GM12878 (cell line): ENCODE measurements around the gene COG1. TPM values are rescaled to one million over a fixed set of nuclear protein-coding genes. Genes with fewer than 3 reads are reported as not detected.
A peak's percentile ranks its signal among the peaks of the same experiment; 100 is the strongest.

Source experiments
- ATAC-seq: fragments of 200-7000 bp; cut with Tn5 transposase; 3 replicates; pipeline ENCODE4 v1.9.1; 2020; ENCODE audit warnings: mild to moderate bottlenecking, moderate library complexity
- BruUV-seq: library from RNA; stranded (reverse); fragments of 400-500 nt; replicated peaks from 2 replicates; lab custom pipeline; 2021; lab: Mats Ljungman, UMichigan
- CTCF ChIA-PET: fragments of 300-600 bp; sonication (Branson Sonifier 250); formaldehyde crosslinking; extraction: SDS; loops from one replicate; lab custom pipeline; 2021; ENCODE audit warnings: inconsistent platforms; lab: Yijun Ruan, JAX
- POLR2A ChIA-PET: fragments of 350-600 bp; formaldehyde crosslinking; extraction: SDS; loops from one replicate; lab custom pipeline; 2021; ENCODE audit warnings: inconsistent platforms; lab: Charles Lee
- RAD21 ChIA-PET: fragments of 300-600 bp; sonication (Branson Sonifier 250); formaldehyde crosslinking; loops from one replicate; lab custom pipeline; 2023; ENCODE audit warnings: antibody characterized with exemption; ENCODE audit not compliant: unreplicated experiment; lab: Charles Lee
- SMC1A ChIA-PET: fragments of 300-600 bp; sonication (Branson Sonifier 250); formaldehyde crosslinking; loops from one replicate; lab custom pipeline; 2023; ENCODE audit not compliant: unreplicated experiment, uncharacterized antibody; lab: Charles Lee
- DNase-seq: peaks from one replicate; pipeline ENCODE4 v3.0.0-alpha.2; 2011; ENCODE audit warnings: low read depth, low spot score
- FAIRE-seq: peaks from 3 replicates; lab custom pipeline; 2011; peaks lifted over from hg19 to GRCh38; lab: Jason Lieb, UNC
- H2AFZ ChIP-seq: 2 replicates; pipeline ENCODE4 v1.6.0; 2011; ENCODE audit warnings: low read depth, low read length, control low read depth; ENCODE audit not compliant: control insufficient read depth
- H3K27ac ChIP-seq: 2 replicates; pipeline ENCODE4 v1.5.1; 2011; ENCODE audit warnings: control low read depth; ENCODE audit not compliant: control insufficient read depth, insufficient read depth
- H3K27me3 ChIP-seq, 2 experiments: replicated peaks in 1 of 2; 2 replicates each; pipeline versions ENCODE4 v1.6.0 to v1.6.1; 2011; ENCODE audit warnings: low read length in 1 of 2; ENCODE audit not compliant: control insufficient read depth in 2 of 2, insufficient read depth in 2 of 2
- H3K36me3 ChIP-seq, 2 experiments: 2 replicates each; pipeline ENCODE4 v1.5.1; 2011; ENCODE audit warnings: low read length in 1 of 2; ENCODE audit not compliant: control insufficient read depth in 2 of 2, insufficient read depth in 2 of 2
- H3K4me1 ChIP-seq: 2 replicates; pipeline ENCODE4 v1.6.1; 2011; ENCODE audit warnings: mild to moderate bottlenecking, low read length, moderate library complexity, mixed read lengths; ENCODE audit not compliant: control insufficient read depth, insufficient read depth
- H3K4me2 ChIP-seq: 2 replicates; pipeline ENCODE4 v1.6.0; 2011; ENCODE audit warnings: control low read depth; ENCODE audit not compliant: control insufficient read depth, insufficient read depth
- H3K4me3 ChIP-seq: fragments of 200-600 bp; sonication (generic); 2 replicates; pipeline ENCODE4 v1.5.1; 2016
- H3K79me2 ChIP-seq: 2 replicates; pipeline ENCODE4 v1.6.0; 2011; ENCODE audit warnings: low read length; ENCODE audit not compliant: control insufficient read depth, insufficient read depth
- H3K9ac ChIP-seq: 2 replicates; pipeline ENCODE4 v1.8.0; 2011; ENCODE audit warnings: low read length, control low read depth, mixed read lengths; ENCODE audit not compliant: control insufficient read depth, insufficient read depth
- H3K9me3 ChIP-seq: replicated peaks from 3 replicates; pipeline ENCODE4 v1.5.1; 2011; ENCODE audit warnings: mild to moderate bottlenecking, low read length; ENCODE audit not compliant: control insufficient read depth, insufficient read depth
- H4K20me1 ChIP-seq: 2 replicates; pipeline ENCODE4 v1.6.0; 2011; ENCODE audit not compliant: control insufficient read depth, insufficient read depth
- BHLHE40 ChIP-seq, 2 experiments: fragments of 450-650 bp in 1 of 2; IDR thresholded peaks; 2 replicates each; pipeline ENCODE4 v1.6.1; 2011 to 2017; ENCODE audit warnings: low read depth in 2 of 2, borderline replicate concordance in 1 of 2, improper control_type of control experiment in 1 of 2, low read length in 1 of 2, mild to moderate bottlenecking in 1 of 2
- FOS ChIP-seq: IDR thresholded peaks from 3 replicates; pipeline ENCODE4 v1.6.1; 2011; ENCODE audit warnings: borderline replicate concordance; ENCODE audit not compliant: insufficient read length; ENCODE audit errors: extremely low read depth
- IKZF1 ChIP-seq: fragments of 450-650 bp; conservative IDR thresholded peaks from 2 replicates; pipeline ENCODE4 v1.6.1; 2017; ENCODE audit warnings: antibody characterized with exemption, mild to moderate bottlenecking
- MTA2 ChIP-seq: fragments of 450-650 bp; IDR thresholded peaks from 2 replicates; pipeline ENCODE4 v1.6.1; 2016; ENCODE audit warnings: low read depth, mild to moderate bottlenecking, moderate library complexity
- NR2C1 ChIP-seq: fragments of 450-650 bp; IDR thresholded peaks from 2 replicates; pipeline ENCODE4 v1.6.1; 2017; ENCODE audit warnings: antibody characterized with exemption, mild to moderate bottlenecking, moderate library complexity
- PAX5 ChIP-seq: IDR thresholded peaks from 2 replicates; pipeline ENCODE4 v1.6.1; 2011; ENCODE audit warnings: low read depth, low read length, borderline replicate concordance
- YBX1 ChIP-seq: fragments of 450-650 bp; IDR thresholded peaks from 2 replicates; pipeline ENCODE4 v1.6.1; 2016; ENCODE audit warnings: antibody characterized with exemption
- WGBS: methylation state at CpG from one replicate; pipeline ENCODE4 v1.1.6; 2016; ENCODE audit warnings: low lambda C conversion rate; ENCODE audit not compliant: insufficient replicate concordance, insufficient coverage; ENCODE audit errors: missing lambda C conversion rate; 5-methylcytosine and 5-hydroxymethylcytosine counted together
- in situ Hi-C: fragments of 300-500 bp; cut with MboI; formaldehyde crosslinking; loops from 9 replicates; pipeline ENCODE4 v1.14.3; 2018; ENCODE audit warnings: mixed read lengths
- intact Hi-C: fragments of 100-400 bp; cut with micrococcal nuclease; formaldehyde crosslinking; loops from one replicate; pipeline ENCODE4 v1.14.2; 2022; ENCODE audit not compliant: unreplicated experiment
- polyA plus RNA-seq, 11 experiments: library from polyadenylated mRNA; depleted of rRNA in 4 of 11; unstranded in 6 of 11; stranded (reverse) in 5 of 11; fragments of >200 nt; fragmentation: Nextera tagmentation in 4 of 11; fragmentation: Illumina TruSeq in 1 of 11; extraction: Ambion mirVana in 4 of 11; extraction: Trizol in 1 of 11; gene quantifications; 1 replicate in 1 of 11; 2 replicates in 10 of 11; pipeline versions ENCODE4 v1.2.1 to v1.2.3, GENCODE V29; 2011 to 2016; ENCODE audit warnings: inconsistent platforms in 2 of 11, missing spikeins in 2 of 11, low read depth in 1 of 11
- total RNA-seq, 4 experiments: library from RNA; depleted of rRNA in 3 of 4; stranded (reverse); fragments of >200 nt in 3 of 4; fragmentation: Illumina TruSeq in 1 of 4; extraction: Trizol in 1 of 4; gene quantifications; 2 replicates each; pipeline versions ENCODE4 v1.2.1 to v1.2.3, GENCODE V29; 2013 to 2021
- TF ChIP-seq, protein P1 (sequence below): fragments of 450-650 bp; IDR thresholded peaks from 2 replicates; pipeline ENCODE4 v1.6.1; 2017; ENCODE audit warnings: antibody characterized with exemption, mild to moderate bottlenecking, moderate library complexity

COG1 gene
- total and polyA plus RNA-seq, 10 of the 15 experiments (the other 5 are each of a cell fraction or from before 2014, with no cell fraction given) = 10.5 to 24.1 (median 18.1) TPM

DNA sequence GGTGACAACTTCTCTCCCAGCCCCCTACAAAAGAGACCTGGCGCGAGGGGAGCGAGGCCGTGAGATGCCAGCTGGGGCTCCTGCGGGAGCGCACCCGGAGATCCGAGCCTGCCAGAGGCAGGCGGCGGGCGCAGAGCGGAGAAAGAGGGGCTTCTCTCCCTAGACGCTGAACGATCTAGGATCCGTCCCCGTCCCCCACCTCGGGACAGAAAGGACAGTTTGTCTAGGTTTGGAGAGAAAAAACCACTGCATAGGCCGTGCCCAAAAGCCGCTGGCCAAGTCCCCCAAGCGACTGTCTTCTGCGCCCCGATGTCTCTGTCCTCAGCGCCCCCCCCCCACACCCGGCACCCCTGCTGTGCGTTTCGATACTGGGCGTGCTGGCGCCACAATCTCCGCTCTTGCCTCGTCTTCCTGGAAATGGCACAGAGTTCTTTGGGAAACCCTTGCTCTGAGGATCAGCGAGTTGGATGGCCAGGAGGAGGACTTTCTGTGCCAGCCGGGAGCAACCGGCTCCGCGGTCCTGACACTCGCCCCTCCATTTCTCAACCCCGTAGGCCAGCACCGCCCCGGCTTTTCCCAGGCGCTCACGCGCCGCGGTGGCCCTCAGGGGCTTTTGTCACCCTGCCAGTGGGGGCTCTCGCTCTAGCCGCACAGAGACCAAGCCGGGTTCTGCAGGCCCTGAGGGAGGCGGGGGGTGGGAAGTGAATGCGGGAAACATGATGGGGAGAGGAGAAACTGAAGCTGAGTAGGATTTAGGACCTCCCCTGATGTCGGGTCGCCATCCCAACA, 27.0 kb upstream of the COG1 start:
- peak; percentile 41 for ATAC-seq
- DNase-seq = no peak
- H3K27ac ChIP-seq = peak overlapping the region; percentile 37; the same call in 1 of the 2 replicates
- 0 out of 4 replicates have a peak, but pooled peaks cover 0 to 3% of the 10 kb centered on the region in 2 experiments for H3K27me3 ChIP-seq
- FAIRE-seq = no peak
- SMC1A ChIA-PET = interaction anchor here (1.0 to 3.4 kb wide), 9 partner anchors 9 to 440 kb away, joined by 3 to 35 read pairs (median 5); no protein-coding TSS in a partner anchor
- TF ChIP-seq YBX1 (no peak), FOS (no peak), NR2C1 (no peak), PAX5 (no peak), IKZF1 (0 out of 2 replicates have a peak, but pooled peaks have one; percentile 6), MTA2 (no peak), BHLHE40 (IDR thresholded peaks at IDR 0.05; ENCODE audit: borderline replicate concordance in 1 of 2, low read depth in 2 of 2, low read length in 1 of 2) (peak; percentile 34 to 66; a peak in 3 of 4 replicates)
- TF ChIP-seq, protein P1, sequence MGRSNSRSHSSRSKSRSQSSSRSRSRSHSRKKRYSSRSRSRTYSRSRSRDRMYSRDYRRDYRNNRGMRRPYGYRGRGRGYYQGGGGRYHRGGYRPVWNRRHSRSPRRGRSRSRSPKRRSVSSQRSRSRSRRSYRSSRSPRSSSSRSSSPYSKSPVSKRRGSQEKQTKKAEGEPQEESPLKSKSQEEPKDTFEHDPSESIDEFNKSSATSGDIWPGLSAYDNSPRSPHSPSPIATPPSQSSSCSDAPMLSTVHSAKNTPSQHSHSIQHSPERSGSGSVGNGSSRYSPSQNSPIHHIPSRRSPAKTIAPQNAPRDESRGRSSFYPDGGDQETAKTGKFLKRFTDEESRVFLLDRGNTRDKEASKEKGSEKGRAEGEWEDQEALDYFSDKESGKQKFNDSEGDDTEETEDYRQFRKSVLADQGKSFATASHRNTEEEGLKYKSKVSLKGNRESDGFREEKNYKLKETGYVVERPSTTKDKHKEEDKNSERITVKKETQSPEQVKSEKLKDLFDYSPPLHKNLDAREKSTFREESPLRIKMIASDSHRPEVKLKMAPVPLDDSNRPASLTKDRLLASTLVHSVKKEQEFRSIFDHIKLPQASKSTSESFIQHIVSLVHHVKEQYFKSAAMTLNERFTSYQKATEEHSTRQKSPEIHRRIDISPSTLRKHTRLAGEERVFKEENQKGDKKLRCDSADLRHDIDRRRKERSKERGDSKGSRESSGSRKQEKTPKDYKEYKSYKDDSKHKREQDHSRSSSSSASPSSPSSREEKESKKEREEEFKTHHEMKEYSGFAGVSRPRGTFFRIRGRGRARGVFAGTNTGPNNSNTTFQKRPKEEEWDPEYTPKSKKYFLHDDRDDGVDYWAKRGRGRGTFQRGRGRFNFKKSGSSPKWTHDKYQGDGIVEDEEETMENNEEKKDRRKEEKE = no peak
- TF ChIP-seq, all 136 proteins: peak for 2
- Histone ChIP-seq H3K4me2 (peak overlapping the region; percentile 95), H3K36me3 (no peaks in the 10 kb centered on the region; a peak in 1 of 4 replicates), H3K4me1 (peaks cover 34% of the 10 kb centered on the region), H3K4me3 (peak overlapping the region; percentile 82), H3K9ac (peak overlapping the region; percentile 66), H4K20me1 (no peaks in the 10 kb centered on the region), H2AFZ (peak overlapping the region; percentile 55), H3K9me3 (no peaks in the 10 kb centered on the region), H3K79me2 (peaks cover 26% of the 10 kb centered on the region)
- ChIA-PET RAD21 (interaction anchor here (0.6 to 5.1 kb wide), 15 partner anchors 9 to 439 kb away, joined by 3 to 54 read pairs (median 4); partner anchors contain the start of genes COG1 and SLC39A11), POLR2A (interaction anchor here (0.6 to 2.6 kb wide), 8 partner anchors 9 to 577 kb away, joined by 3 to 19 read pairs (median 5); no protein-coding TSS in a partner anchor), CTCF (interaction anchor here (0.7 to 3.6 kb wide), 10 partner anchors 9 to 606 kb away, joined by 3 to 32 read pairs (median 9); no protein-coding TSS in a partner anchor)
- intact Hi-C loops (no loop called here), in situ Hi-C loops (no loop called here)
- WGBS = under 1% methylated on average over 44 of the region's 51 CpGs
- no TSS peak for BruUV-seq
